ENCODE results near the gene PRKCE.

The PRKCE gene

GRCh38 chr2:46134531-46135227 is 483.2 kb downstream of the PRKCE start:
- Histone ChIP-seq H3K27me3 (no peaks in the 10 kb centered on the region), H3K9me3 (no peaks in the 10 kb centered on the region), H3K36me3 (no peaks in the 10 kb centered on the region), H3K4me3 (ENCODE audit: low read depth, low read length) (no peak overlapping the region), H3K4me1 (peaks cover 13% of the 10 kb centered on the region)
- no peak for TF ChIP-seq CTCF (IDR thresholded peaks at IDR 0.05; ENCODE audit: low read depth, low read length)
- no peak for DNase-seq

- Histone ChIP-seq H3K27me3 (no peaks in the 10 kb centered on the region), H3K4me1 (peaks cover 13% of the 10 kb centered on the region), H3K36me3 (no peaks in the 10 kb centered on the region), H3K4me3 (ENCODE audit: low read depth, low read length) (no peak overlapping the region), H3K9me3 (no peaks in the 10 kb centered on the region)
- DNase-seq, result no peak
- no peak for TF ChIP-seq CTCF (IDR thresholded peaks at IDR 0.05; ENCODE audit: low read depth, low read length)
These were observed 483.9 kb downstream of the PRKCE start for GRCh38 chr2:46135228-46135855.

- DNase-seq, result no peak
- Histone ChIP-seq H3K4me1 (peaks cover 13% of the 10 kb centered on the region), H3K36me3 (no peaks in the 10 kb centered on the region), H3K9me3 (no peaks in the 10 kb centered on the region), H3K27me3 (no peaks in the 10 kb centered on the region), H3K4me3 (ENCODE audit: low read depth, low read length) (no peak overlapping the region)
- TF ChIP-seq CTCF (IDR thresholded peaks at IDR 0.05; ENCODE audit: low read depth, low read length), result no peak
These were observed 484.5 kb downstream of the PRKCE start for GRCh38 chr2:46135958-46136357.

- Histone ChIP-seq H3K27me3 (no peaks in the 10 kb centered on the region), H3K9me3 (no peaks in the 10 kb centered on the region), H3K4me3 (ENCODE audit: low read depth, low read length) (no peak overlapping the region), H3K36me3 (no peaks in the 10 kb centered on the region), H3K4me1 (peaks cover 13% of the 10 kb centered on the region)
- TF ChIP-seq CTCF (IDR thresholded peaks at IDR 0.05; ENCODE audit: low read depth, low read length), result no peak
- no peak for DNase-seq
These were observed 485.0 kb downstream of the PRKCE start for GRCh38 chr2:46136481-46136880.

GRCh38 chr2:46136953-46137352 is 485.5 kb downstream of the PRKCE start:
- Histone ChIP-seq H3K27me3 (no peaks in the 10 kb centered on the region), H3K36me3 (no peaks in the 10 kb centered on the region), H3K4me3 (ENCODE audit: low read depth, low read length) (no peak overlapping the region), H3K9me3 (no peaks in the 10 kb centered on the region), H3K4me1 (peaks cover 13% of the 10 kb centered on the region)
- DNase-seq, result no peak
- no peak for TF ChIP-seq CTCF (IDR thresholded peaks at IDR 0.05; ENCODE audit: low read depth, low read length)

Data from BE2C (cell line).